HEK293 (cell line): ENCODE measurements around the gene SCUBE1.

Source experiments
- HOXA7 ChIP-seq: sonication (generic); formaldehyde crosslinking; IDR thresholded peaks from 2 replicates; pipeline ENCODE4 v1.8.1; 2022; ENCODE audit warnings: missing genetic modification reagents, borderline replicate concordance
- SCRT2 ChIP-seq: fragments of 450-650 bp; formaldehyde crosslinking; IDR thresholded peaks from 2 replicates; pipeline ENCODE4 v1.5.1; 2016; ENCODE audit warnings: missing biosample characterization, missing genetic modification characterization
- SETDB1 ChIP-seq: IDR thresholded peaks from one replicate; pipeline ENCODE4 v1.6.1; 2017; ENCODE audit warnings: mild to moderate bottlenecking, low read length, moderate library complexity, mixed read lengths; ENCODE audit not compliant: insufficient read length
- YY1 ChIP-seq: fragments of 450-650 bp; formaldehyde crosslinking; IDR thresholded peaks from 2 replicates; pipeline ENCODE4 v1.5.1; 2018; ENCODE audit warnings: missing biosample characterization, missing genetic modification characterization
- ZBTB48 ChIP-seq: fragments of 450-650 bp; formaldehyde crosslinking; IDR thresholded peaks from 2 replicates; pipeline ENCODE4 v1.5.1; 2016; ENCODE audit warnings: missing biosample characterization, missing genetic modification characterization
- ZNF174 ChIP-seq: fragments of 450-650 bp; formaldehyde crosslinking; IDR thresholded peaks from 2 replicates; pipeline ENCODE4 v1.5.0; 2017; ENCODE audit warnings: missing biosample characterization, mild to moderate bottlenecking, missing genetic modification characterization
- ZNF777 ChIP-seq: fragments of 450-650 bp; formaldehyde crosslinking; IDR thresholded peaks from 2 replicates; pipeline ENCODE4 v1.5.1; 2017; ENCODE audit warnings: missing biosample characterization, missing genetic modification characterization, borderline replicate concordance
- TF ChIP-seq, protein P1 (sequence below): fragments of 450-650 bp; formaldehyde crosslinking; IDR thresholded peaks from 2 replicates; pipeline ENCODE4 v1.5.1; 2016; ENCODE audit warnings: missing biosample characterization, missing genetic modification characterization
- TF ChIP-seq, protein P2 (sequence below): fragments of 450-650 bp; formaldehyde crosslinking; IDR thresholded peaks from 2 replicates; pipeline ENCODE4 v1.5.1; 2016; ENCODE audit warnings: missing biosample characterization, missing genetic modification characterization
- TF ChIP-seq, protein P3 (sequence below): fragments of 450-650 bp; formaldehyde crosslinking; IDR thresholded peaks from 2 replicates; pipeline ENCODE4 v1.5.1; 2016; ENCODE audit warnings: missing biosample characterization, missing genetic modification characterization

DNA sequence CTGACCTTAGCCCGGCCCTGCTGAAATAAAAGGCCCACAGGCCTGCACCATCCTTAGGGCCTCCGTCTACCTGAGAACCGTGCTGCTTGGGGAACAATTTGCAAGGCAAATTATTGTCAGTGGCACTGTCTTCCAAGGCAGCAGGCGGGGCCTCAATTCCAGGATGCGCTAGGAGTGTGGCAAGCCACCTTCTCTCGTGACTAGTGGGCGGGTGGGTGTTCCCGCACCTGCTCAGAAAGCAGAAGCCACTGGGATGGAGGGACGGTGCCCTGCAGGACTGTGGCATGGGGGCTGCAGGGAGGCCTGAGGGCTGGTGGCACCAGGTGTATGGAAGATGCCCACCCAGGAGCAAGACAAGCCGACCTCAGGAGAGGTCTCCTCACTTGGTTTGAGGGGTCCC lies 97.5 kb downstream of the SCUBE1 start:
- TF ChIP-seq, protein P1, sequence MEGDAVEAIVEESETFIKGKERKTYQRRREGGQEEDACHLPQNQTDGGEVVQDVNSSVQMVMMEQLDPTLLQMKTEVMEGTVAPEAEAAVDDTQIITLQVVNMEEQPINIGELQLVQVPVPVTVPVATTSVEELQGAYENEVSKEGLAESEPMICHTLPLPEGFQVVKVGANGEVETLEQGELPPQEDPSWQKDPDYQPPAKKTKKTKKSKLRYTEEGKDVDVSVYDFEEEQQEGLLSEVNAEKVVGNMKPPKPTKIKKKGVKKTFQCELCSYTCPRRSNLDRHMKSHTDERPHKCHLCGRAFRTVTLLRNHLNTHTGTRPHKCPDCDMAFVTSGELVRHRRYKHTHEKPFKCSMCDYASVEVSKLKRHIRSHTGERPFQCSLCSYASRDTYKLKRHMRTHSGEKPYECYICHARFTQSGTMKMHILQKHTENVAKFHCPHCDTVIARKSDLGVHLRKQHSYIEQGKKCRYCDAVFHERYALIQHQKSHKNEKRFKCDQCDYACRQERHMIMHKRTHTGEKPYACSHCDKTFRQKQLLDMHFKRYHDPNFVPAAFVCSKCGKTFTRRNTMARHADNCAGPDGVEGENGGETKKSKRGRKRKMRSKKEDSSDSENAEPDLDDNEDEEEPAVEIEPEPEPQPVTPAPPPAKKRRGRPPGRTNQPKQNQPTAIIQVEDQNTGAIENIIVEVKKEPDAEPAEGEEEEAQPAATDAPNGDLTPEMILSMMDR = no peak
- TF ChIP-seq, protein P2, sequence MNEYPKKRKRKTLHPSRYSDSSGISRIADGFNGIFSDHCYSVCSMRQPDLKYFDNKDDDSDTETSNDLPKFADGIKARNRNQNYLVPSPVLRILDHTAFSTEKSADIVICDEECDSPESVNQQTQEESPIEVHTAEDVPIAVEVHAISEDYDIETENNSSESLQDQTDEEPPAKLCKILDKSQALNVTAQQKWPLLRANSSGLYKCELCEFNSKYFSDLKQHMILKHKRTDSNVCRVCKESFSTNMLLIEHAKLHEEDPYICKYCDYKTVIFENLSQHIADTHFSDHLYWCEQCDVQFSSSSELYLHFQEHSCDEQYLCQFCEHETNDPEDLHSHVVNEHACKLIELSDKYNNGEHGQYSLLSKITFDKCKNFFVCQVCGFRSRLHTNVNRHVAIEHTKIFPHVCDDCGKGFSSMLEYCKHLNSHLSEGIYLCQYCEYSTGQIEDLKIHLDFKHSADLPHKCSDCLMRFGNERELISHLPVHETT (tag by site-specific recombination) = no peak
- TF ChIP-seq, protein P3, sequence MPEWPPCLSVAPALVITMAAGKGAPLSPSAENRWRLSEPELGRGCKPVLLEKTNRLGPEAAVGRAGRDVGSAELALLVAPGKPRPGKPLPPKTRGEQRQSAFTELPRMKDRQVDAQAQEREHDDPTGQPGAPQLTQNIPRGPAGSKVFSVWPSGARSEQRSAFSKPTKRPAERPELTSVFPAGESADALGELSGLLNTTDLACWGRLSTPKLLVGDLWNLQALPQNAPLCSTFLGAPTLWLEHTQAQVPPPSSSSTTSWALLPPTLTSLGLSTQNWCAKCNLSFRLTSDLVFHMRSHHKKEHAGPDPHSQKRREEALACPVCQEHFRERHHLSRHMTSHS (tag by site-specific recombination) = no peak
- TF ChIP-seq ZNF174 (tag by site-specific recombination) (no peak), SCRT2 (no peak), HOXA7 (CRISPR knock-in tag) (no peak), ZBTB48 (tag by site-specific recombination) (no peak), YY1 (tag by site-specific recombination) (no peak), SETDB1 (no peak), ZNF777 (tag by site-specific recombination) (no peak)
